Ovary (tissue), 3 donors: Measurements from ENCODE around the gene PRKCD.

ENCODE experiments used
- CTCF ChIP-seq, 3 donors: fragments of 450-650 bp in 2 of 3; fragments of 200-600 bp in 1 of 3; IDR thresholded peaks; one replicate each; pipeline versions ENCODE4 v1.5.1 to v1.8.0; 2016 to 2022; ENCODE audit warnings: antibody characterized with exemption in 3 of 3, mild to moderate bottlenecking in 1 of 3
- EP300 ChIP-seq: sonication (generic); formaldehyde crosslinking; IDR thresholded peaks from one replicate; pipeline ENCODE4 v1.6.1; 2017; ENCODE audit warnings: antibody characterized with exemption
- POLR2A ChIP-seq: fragments of 450-650 bp; IDR thresholded peaks from one replicate; pipeline ENCODE4 v1.6.1; 2017; ENCODE audit warnings: antibody characterized with exemption, mild to moderate bottlenecking, moderate library complexity
- donor health status: DM: no; HTN: no; CAD: no.

- TF ChIP-seq CTCF (IDR thresholded peaks at IDR 0.05) = no peak
- TF ChIP-seq POLR2A = no peak
- no peak for TF ChIP-seq EP300
These were observed 9.5 kb downstream of the PRKCD start for GRCh38 chr3:53170325-53171063.
